Measurements from ENCODE around the gene C11orf24.
A peak's percentile ranks its signal among the peaks of the same experiment; 100 is the strongest.

Gene C11orf24

GRCh38 chr11:68271781-68272608, at the start of gene C11orf24:
Gene C11orf24, minus strand, starts transcription at chr11:68271973. Its CDS starts 8,206 bp downstream, at chr11:68263767.
- in situ Hi-C loops (cut with HindIII; ENCODE audit: low sequenced_read_pairs), result no loop called here
- peak; percentile 95 for DNase-seq (ENCODE audit: low read depth, low spot score)
- TF ChIP-seq CTCF (IDR thresholded peaks at IDR 0.05; ENCODE audit: low read depth, low read length), result no peak
- H3K4me3 ChIP-seq (ENCODE audit: low read depth, low read length), result peak within 1 kb of the TSS; percentile 92

- no peak for TF ChIP-seq CTCF (IDR thresholded peaks at IDR 0.05; ENCODE audit: low read depth, low read length)
- in situ Hi-C loops (cut with HindIII; ENCODE audit: low sequenced_read_pairs), result no loop called here
- no peak overlapping the region for H3K4me3 ChIP-seq (ENCODE audit: low read depth, low read length)
- no peak for DNase-seq (ENCODE audit: low read depth, low spot score)
Observed at GRCh38 chr11:68317147-68317785, 45.5 kb upstream of the C11orf24 start.

- DNase-seq (ENCODE audit: low read depth, low spot score), result peak; percentile 29
Observed at GRCh38 chr11:68315171-68315920, 43.6 kb upstream of the C11orf24 start.

GRCh38 chr11:68314203-68315170, 42.7 kb upstream of the C11orf24 start:
- peak; percentile 38 for DNase-seq (ENCODE audit: low read depth, low spot score)
- peak overlapping the region; percentile 58 for H3K4me3 ChIP-seq (ENCODE audit: low read depth, low read length)
- no peak for TF ChIP-seq CTCF (IDR thresholded peaks at IDR 0.05; ENCODE audit: low read depth, low read length)
- in situ Hi-C loops (cut with HindIII; ENCODE audit: low sequenced_read_pairs), result no loop called here

More at GRCh38 chr11:68315171-68315920, 43.6 kb upstream of the C11orf24 start:
- no peak for TF ChIP-seq CTCF (IDR thresholded peaks at IDR 0.05; ENCODE audit: low read depth, low read length)
- no peak overlapping the region for H3K4me3 ChIP-seq (ENCODE audit: low read depth, low read length)
- in situ Hi-C loops (cut with HindIII; ENCODE audit: low sequenced_read_pairs), result no loop called here

GRCh38 chr11:68313574-68314202, 41.9 kb upstream of the C11orf24 start:
- TF ChIP-seq CTCF (IDR thresholded peaks at IDR 0.05; ENCODE audit: low read depth, low read length), result no peak
- in situ Hi-C loops (cut with HindIII; ENCODE audit: low sequenced_read_pairs), result no loop called here
- peak; percentile 30 for DNase-seq (ENCODE audit: low read depth, low spot score)
- peak overlapping the region; percentile 58 for H3K4me3 ChIP-seq (ENCODE audit: low read depth, low read length)
